Measurements from ENCODE around the gene DNLZ.

DNLZ gene

GRCh38 chr9:136396219-136396515 lies 32.6 kb upstream of the DNLZ start:
- no peak overlapping the region for H3K4me3 ChIP-seq (ENCODE audit: low read depth, low read length)
- in situ Hi-C loops (cut with HindIII; ENCODE audit: low sequenced_read_pairs): no loop called here
- DNase-seq (ENCODE audit: low read depth): no peak
- TF ChIP-seq CTCF (IDR thresholded peaks at IDR 0.05; ENCODE audit: low read depth, low read length, missing control alignments): no peak

DNA sequence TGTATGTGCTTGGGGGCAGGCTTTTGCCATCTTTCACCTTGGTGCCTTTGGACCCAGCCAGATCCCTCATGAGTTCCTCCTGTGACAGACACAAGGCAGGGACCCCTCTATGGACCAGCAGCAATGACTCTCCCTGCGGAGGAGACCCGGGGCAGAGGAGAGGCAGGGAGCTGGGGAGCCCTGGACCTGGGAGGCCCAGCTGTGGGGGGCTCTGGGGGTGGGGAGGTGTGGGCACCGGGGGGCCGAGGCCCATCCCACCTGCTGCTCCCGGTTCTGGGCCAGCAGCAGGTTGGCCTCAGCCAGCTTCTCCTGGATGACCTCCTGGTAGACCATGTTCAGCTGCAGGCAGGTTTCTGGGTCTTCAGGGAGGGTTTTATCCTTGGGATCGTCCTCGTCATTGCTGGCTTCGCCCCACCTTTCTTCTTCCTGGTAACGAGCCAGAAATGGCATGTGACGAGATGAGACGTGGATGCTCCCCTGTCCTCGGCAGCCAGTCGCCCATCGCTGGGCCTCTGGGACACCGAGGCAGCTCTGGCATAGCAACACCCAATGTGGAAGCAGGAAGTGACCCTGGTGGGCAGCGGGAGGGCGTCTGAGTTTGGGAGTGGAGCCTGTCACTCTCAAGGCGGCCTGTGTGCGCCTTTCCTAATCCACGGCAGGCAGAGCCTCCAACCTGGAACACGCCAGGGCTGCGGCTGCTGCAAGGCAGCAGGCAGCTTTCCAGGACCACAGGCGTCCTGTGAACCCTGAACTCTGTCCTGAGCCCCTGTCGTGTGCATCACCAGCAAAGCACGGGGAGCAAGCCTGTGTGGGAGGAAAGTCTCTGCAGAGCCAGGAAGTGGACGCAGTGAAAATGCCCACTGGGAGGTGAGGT lies 32.0 kb upstream of the DNLZ start:
- TF ChIP-seq CTCF (IDR thresholded peaks at IDR 0.05; ENCODE audit: low read depth, low read length, missing control alignments): no peak
- H3K4me3 ChIP-seq (ENCODE audit: low read depth, low read length): no peak overlapping the region
- DNase-seq (ENCODE audit: low read depth): no peak
- in situ Hi-C loops (cut with HindIII; ENCODE audit: low sequenced_read_pairs): no loop called here

- H3K4me3 ChIP-seq (ENCODE audit: low read depth, low read length): no peak overlapping the region
- in situ Hi-C loops (cut with HindIII; ENCODE audit: low sequenced_read_pairs): no loop called here
- DNase-seq (ENCODE audit: low read depth): no peak
- no peak for TF ChIP-seq CTCF (IDR thresholded peaks at IDR 0.05; ENCODE audit: low read depth, low read length, missing control alignments)
Observed at GRCh38 chr9:136395020-136395340, 31.4 kb upstream of the DNLZ start.

DNA sequence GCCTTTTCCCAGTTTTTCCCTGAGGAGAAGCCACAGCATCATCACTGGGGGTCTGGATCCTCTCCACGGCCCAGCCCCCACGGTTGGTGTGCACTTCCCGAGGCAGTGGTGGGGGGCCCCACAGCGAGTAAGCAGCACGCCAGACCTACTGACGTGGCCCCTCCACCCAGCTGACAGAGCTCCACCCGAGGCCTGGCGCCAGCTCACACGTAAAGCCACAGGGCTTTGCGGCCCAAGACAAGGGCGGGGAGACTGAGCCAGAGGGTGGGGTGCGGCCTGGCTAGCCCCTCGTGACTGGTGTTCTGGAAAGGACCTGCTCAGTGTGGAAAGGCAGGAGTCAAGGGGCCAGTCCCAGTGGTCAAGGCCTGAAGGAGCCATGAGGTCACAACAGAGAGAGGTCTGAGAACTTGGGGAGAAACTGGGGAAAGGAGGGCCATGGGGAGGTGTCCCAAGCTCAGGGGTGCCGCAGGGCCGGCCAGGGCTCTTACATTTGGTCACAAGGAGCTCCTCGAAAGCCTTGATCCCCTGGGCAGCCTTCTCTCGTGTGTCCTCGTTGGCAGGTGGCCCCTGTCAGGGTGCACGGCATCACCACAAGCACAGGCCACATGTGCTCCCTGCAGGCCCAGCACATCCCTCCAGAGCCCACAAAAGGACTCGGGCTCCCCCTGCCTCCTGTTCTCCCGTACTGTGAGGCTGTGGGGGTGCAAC lies 30.9 kb upstream of the DNLZ start:
- DNase-seq (ENCODE audit: low read depth): no peak
- in situ Hi-C loops (cut with HindIII; ENCODE audit: low sequenced_read_pairs): no loop called here
- H3K4me3 ChIP-seq (ENCODE audit: low read depth, low read length): no peak overlapping the region
- no peak for TF ChIP-seq CTCF (IDR thresholded peaks at IDR 0.05; ENCODE audit: low read depth, low read length, missing control alignments)

- in situ Hi-C loops (cut with HindIII; ENCODE audit: low sequenced_read_pairs): no loop called here
- H3K4me3 ChIP-seq (ENCODE audit: low read depth, low read length): no peak overlapping the region
- no peak for TF ChIP-seq CTCF (IDR thresholded peaks at IDR 0.05; ENCODE audit: low read depth, low read length, missing control alignments)
- DNase-seq (ENCODE audit: low read depth): no peak
Observed at GRCh38 chr9:136393531-136393930, 30.0 kb upstream of the DNLZ start.

- in situ Hi-C loops (cut with HindIII; ENCODE audit: low sequenced_read_pairs): no loop called here
- H3K4me3 ChIP-seq (ENCODE audit: low read depth, low read length): no peak overlapping the region
- no peak for DNase-seq (ENCODE audit: low read depth)
- no peak for TF ChIP-seq CTCF (IDR thresholded peaks at IDR 0.05; ENCODE audit: low read depth, low read length, missing control alignments)
Observed at GRCh38 chr9:136392538-136393449, 29.2 kb upstream of the DNLZ start.

All from astrocyte of the cerebellum (primary cell).